Measurements from ENCODE around the gene SEMA3G.

GRCh38 chr3:52406791-52407510 lies 38.0 kb downstream of the SEMA3G start:
- TF ChIP-seq SMC3 (IDR thresholded peaks at IDR 0.05): no peak
- no peak for TF ChIP-seq KDM5A (IDR thresholded peaks at IDR 0.05)
- TF ChIP-seq, protein P1, sequence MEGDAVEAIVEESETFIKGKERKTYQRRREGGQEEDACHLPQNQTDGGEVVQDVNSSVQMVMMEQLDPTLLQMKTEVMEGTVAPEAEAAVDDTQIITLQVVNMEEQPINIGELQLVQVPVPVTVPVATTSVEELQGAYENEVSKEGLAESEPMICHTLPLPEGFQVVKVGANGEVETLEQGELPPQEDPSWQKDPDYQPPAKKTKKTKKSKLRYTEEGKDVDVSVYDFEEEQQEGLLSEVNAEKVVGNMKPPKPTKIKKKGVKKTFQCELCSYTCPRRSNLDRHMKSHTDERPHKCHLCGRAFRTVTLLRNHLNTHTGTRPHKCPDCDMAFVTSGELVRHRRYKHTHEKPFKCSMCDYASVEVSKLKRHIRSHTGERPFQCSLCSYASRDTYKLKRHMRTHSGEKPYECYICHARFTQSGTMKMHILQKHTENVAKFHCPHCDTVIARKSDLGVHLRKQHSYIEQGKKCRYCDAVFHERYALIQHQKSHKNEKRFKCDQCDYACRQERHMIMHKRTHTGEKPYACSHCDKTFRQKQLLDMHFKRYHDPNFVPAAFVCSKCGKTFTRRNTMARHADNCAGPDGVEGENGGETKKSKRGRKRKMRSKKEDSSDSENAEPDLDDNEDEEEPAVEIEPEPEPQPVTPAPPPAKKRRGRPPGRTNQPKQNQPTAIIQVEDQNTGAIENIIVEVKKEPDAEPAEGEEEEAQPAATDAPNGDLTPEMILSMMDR (IDR thresholded peaks at IDR 0.05): no peak
- no peak for TF ChIP-seq MAFK (IDR thresholded peaks at IDR 0.05; ENCODE audit: partially characterized antibody)
- TF ChIP-seq POLR2A (IDR thresholded peaks at IDR 0.05; ENCODE audit: low read length): no peak
- TF ChIP-seq KDM1A (IDR thresholded peaks at IDR 0.05; ENCODE audit: low read depth): no peak
- no peak for TF ChIP-seq JUNB (IDR thresholded peaks at IDR 0.05)
- TF ChIP-seq NR3C1 (IDR thresholded peaks at IDR 0.05): no peak
- TF ChIP-seq, protein P2, sequence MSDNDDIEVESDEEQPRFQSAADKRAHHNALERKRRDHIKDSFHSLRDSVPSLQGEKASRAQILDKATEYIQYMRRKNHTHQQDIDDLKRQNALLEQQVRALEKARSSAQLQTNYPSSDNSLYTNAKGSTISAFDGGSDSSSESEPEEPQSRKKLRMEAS (IDR thresholded peaks at IDR 0.05): no peak
